Mucosa of descending colon (tissue), 3 donors: Measurements from ENCODE around the gene LPIN3. TPM values are rescaled to one million over a fixed set of nuclear protein-coding genes. Genes with fewer than 3 reads are reported as not detected.
A peak's percentile ranks its signal among the peaks of the same experiment; 100 is the strongest.

Experiments used
- ATAC-seq: fragments of 200-7000 bp; cut with Tn5 transposase; one replicate; pipeline ENCODE4 v1.9.1; 2020; ENCODE audit warnings: mild to moderate bottlenecking, moderate library complexity
- DNase-seq, 3 donors: peaks; one replicate each; pipeline ENCODE4 v3.0.0-alpha.2; 2020
- H3K36me3 ChIP-seq: fragments of 200-600 bp; one replicate; pipeline ENCODE4 v1.8.0; 2021; ENCODE audit warnings: low read depth, mild to moderate bottlenecking
- H3K4me1 ChIP-seq: fragments of 200-600 bp; one replicate; pipeline ENCODE4 v1.8.0; 2021; ENCODE audit warnings: low read depth, mild to moderate bottlenecking
- H3K4me3 ChIP-seq: fragments of 200-600 bp; one replicate; pipeline ENCODE4 v1.8.0; 2021; ENCODE audit warnings: mild to moderate bottlenecking
- H3K9me3 ChIP-seq: fragments of 200-600 bp; one replicate; pipeline ENCODE4 v1.8.0; 2021; ENCODE audit warnings: mild to moderate bottlenecking
- CTCF ChIP-seq: fragments of 200-600 bp; IDR thresholded peaks from one replicate; pipeline ENCODE4 v1.8.0; 2022; ENCODE audit warnings: antibody characterized with exemption, mild to moderate bottlenecking
- intact Hi-C, 2 donors: fragments of 100-400 bp; cut with DNase I in 1 of 2; cut with micrococcal nuclease in 1 of 2; formaldehyde crosslinking; loops; one replicate each; pipeline versions ENCODE4 v1.11.0 to v1.11.1; 2022; cut with DNase I, micrococcal nuclease
- total RNA-seq, 3 donors: library from RNA; stranded (reverse); fragmentation: NEBNext Ultra II Directional in 2 of 3; extraction: Animal tissue kit (Norgen Biotek cat#: 25700) in 2 of 3; gene quantifications; one replicate each; pipeline versions ENCODE4 v1.2.1 to v1.2.4, GENCODE V29; 2021 to 2023
- donor health status: DM: no; HTN: no; CAD: no; lungs with moderate emphysema.
- donor health status: DM: no; HTN: no; CAD: no.
- donor health status: DM: no; HTN: yes; CAD: no.

LPIN3 gene
- total RNA-seq, 3 donors from 2014 or later: 48.0 to 73.3 (median 52.7) TPM

GRCh38 chr20:41357424-41358163 lies 17.0 kb downstream of the LPIN3 start:
- intact Hi-C loops: no loop called here
- H3K36me3 ChIP-seq: no peaks in the 10 kb centered on the region
- TF ChIP-seq CTCF: no peak
- no peaks in the 10 kb centered on the region for H3K9me3 ChIP-seq
- H3K4me3 ChIP-seq: no peak overlapping the region
- ATAC-seq (no peak), DNase-seq (no peak)
- H3K4me1 ChIP-seq: no peaks in the 10 kb centered on the region

GRCh38 chr20:41358230-41358629 lies 17.6 kb downstream of the LPIN3 start:
- no peak for DNase-seq
- no peaks in the 10 kb centered on the region for H3K36me3 ChIP-seq
- H3K4me1 ChIP-seq: no peaks in the 10 kb centered on the region
- no peak for TF ChIP-seq CTCF
- no peaks in the 10 kb centered on the region for H3K9me3 ChIP-seq
- intact Hi-C loops: no loop called here
- no peak for ATAC-seq
- no peak overlapping the region for H3K4me3 ChIP-seq

- intact Hi-C loops: no loop called here
- H3K36me3 ChIP-seq: no peaks in the 10 kb centered on the region
- DNase-seq: no peak
Measured at GRCh38 chr20:41358717-41359116, 18.1 kb downstream of the LPIN3 start.

GRCh38 chr20:41359541-41360011 lies 19.0 kb downstream of the LPIN3 start:
- DNase-seq (no peak), ATAC-seq (no peak)
- TF ChIP-seq CTCF: no peak
- Histone ChIP-seq H3K36me3 (no peaks in the 10 kb centered on the region), H3K4me1 (no peaks in the 10 kb centered on the region), H3K4me3 (no peak overlapping the region), H3K9me3 (no peaks in the 10 kb centered on the region)
- intact Hi-C loops: no loop called here

More at GRCh38 chr20:41358717-41359116, 18.1 kb downstream of the LPIN3 start:
- Histone ChIP-seq H3K4me3 (no peak overlapping the region), H3K4me1 (no peaks in the 10 kb centered on the region), H3K9me3 (no peaks in the 10 kb centered on the region)
- TF ChIP-seq CTCF: no peak
- ATAC-seq: no peak

GRCh38 chr20:41360831-41361756 lies 20.5 kb downstream of the LPIN3 start:
- Histone ChIP-seq H3K36me3 (no peaks in the 10 kb centered on the region), H3K4me3 (no peak overlapping the region), H3K9me3 (no peaks in the 10 kb centered on the region), H3K4me1 (peaks cover 6% of the 10 kb centered on the region)
- DNase-seq (peak in 2 of 3 donors; percentile 31 to 36), ATAC-seq (peak; percentile 2)
- TF ChIP-seq CTCF: no peak
- intact Hi-C loops: no loop called here
